GM12892 (cell line): ENCODE results near the gene TULP1.

ENCODE experiments used
- POLR2AphosphoS5 ChIP-seq: IDR thresholded peaks from 2 replicates; pipeline ENCODE4 v1.6.1; 2011; ENCODE audit warnings: low read depth, low read length, control low read depth
- TAF1 ChIP-seq: IDR thresholded peaks from 2 replicates; pipeline ENCODE4 v1.6.1; 2011; ENCODE audit warnings: low read depth, mild to moderate bottlenecking, control low read depth, low read length, borderline replicate concordance

GRCh38 chr6:35493307-35493983, 19.3 kb downstream of the TULP1 start:
- TF ChIP-seq POLR2AphosphoS5 = no peak
- TF ChIP-seq TAF1 = no peak
